Stimulated activated CD4-positive, alpha-beta T cell treated with anti-CD3 and anti-CD28 coated beads, TNF-alpha, amount 100 ng/mL, for 1 hour (primary cell): ENCODE data around the gene DAD1.

ENCODE experiments used
- DNase-seq, 3 donors: peaks; one replicate each; pipeline ENCODE4 v3.0.0-alpha.2; 2020; ENCODE audit warnings: low read depth in 3 of 3, low spot score in 1 of 3

Gene DAD1

DNA sequence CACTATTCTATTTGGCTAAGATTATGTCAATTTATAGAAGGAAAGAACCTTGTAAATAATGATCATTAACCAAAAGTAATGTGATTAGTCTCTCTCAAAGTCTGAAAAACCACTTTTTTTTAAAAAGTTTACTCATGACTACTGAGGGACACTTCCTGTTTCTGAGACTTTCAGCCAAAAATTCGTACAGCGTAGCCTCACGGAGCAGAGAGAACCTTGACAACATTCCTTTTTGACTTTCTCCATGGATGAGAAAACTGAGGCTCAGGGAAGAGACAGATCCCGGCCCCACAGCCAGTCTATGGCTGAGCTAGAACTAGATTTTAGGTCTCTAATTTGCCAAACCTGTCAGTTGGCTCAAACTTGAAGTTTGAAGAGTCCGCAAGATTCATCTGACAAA is 68.2 kb downstream of the DAD1 start:
- DNase-seq: no peak

DNA sequence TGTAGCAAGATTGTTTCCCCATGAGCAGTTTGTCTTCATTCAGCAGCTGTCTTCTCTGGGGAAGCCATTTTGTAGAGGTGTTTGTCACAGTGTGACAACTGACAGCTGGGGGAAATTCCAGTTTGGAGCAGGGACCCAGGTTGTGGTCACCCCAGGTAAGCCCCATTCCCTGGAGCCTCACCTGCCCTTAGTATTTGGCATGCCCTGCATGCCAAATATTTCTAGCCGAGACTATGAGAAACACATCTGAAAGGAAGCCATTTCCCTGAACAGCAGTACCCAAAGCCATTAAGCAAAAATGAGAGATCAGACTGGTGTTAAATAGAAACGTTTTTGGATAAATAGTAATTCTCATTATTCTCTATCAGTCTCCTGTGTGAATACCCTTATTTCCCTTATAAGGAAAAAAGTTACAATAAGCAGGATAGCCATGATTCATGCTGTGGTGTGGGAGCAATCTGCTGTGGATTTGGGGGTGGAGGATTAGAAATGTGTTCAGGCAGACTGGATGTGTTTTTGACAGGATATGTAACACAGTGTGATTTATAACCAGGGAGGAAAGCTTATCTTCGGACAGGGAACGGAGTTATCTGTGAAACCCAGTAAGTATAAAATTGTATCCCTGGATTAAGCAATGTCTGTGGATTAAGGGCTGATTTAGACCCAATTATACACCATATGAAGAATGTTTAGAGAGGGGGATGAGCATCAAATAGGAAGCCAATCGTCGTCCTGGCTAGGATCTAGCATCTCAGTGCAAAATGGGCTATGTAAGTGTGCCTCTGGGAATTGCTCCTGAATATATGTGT is 68.9 kb downstream of the DAD1 start:
- DNase-seq: no peak

DNA sequence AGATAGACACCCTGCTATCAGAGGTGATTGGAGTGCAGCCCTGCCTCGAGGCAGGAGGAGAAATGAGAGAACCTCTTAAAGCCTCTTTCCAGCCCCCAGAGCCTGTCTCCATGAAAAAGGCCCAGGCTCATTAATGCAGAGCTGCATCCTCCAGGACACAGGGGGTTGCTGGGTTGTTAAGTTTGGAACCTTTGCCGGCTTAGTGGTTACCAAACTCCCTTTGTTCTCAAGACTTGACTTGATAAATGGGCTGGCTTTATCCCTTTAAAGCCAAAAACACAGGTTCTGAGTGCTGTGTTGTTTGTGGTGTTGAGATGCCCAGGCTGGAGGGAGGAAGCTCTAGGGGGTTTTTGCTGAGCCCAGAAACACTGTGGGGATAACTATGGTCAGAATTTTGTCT is 71.0 kb downstream of the DAD1 start:
- no peak for DNase-seq

DNA sequence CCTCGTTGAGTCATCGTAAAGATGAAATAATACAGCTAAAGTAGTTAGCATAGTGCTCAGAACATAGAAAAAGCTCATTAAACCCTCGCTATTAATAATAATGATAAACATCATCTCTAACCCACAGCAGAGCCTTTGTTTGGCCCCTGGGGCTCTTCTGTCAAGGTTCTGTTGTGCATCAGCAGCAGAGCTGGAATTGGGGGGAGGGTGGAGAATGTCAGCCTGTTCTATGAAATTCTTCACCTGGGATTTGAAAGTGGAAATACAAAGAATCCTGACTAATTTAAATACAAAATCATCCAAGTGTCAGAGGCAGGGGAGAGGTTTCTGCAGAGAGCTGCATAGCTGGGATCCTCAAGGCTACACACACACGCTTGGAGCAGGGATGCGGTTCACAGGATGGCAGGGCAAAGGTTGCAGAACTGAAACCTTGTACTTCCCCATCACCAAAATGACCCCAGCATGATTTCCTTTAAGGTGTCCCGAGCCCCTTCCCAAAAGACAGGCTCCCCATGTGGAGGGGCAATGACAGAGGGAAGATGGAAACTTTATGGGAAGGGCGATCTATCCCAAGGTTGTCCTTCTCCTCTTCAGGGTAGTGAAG is 71.8 kb downstream of the DAD1 start:
- no peak for DNase-seq

DNA sequence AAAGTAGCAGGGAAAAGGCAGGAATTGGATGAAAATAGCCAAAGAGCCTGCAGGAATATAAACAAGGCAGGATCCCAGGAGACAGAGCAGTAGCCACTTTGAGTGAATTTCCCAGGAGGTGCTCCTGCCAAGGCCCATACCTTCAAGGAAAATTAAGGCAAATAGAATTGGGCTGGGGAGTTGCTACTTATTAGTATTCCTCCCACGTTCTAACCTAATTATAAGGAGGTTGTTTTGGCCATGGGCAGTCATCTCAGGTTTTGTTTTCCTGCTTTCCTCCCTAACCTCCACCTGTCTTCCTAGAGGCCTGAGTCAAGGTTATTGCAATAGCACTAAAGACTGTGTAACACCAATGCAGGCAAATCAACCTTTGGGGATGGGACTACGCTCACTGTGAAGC is 73.1 kb downstream of the DAD1 start:
- no peak for DNase-seq
